Uterus (tissue), 2 donors: ENCODE results near the gene KCNK1.

ENCODE experiments used
- POLR2A ChIP-seq, 2 donors: fragments of 450-650 bp; IDR thresholded peaks; one replicate each; pipeline ENCODE4 v1.6.1; 2016; ENCODE audit warnings: antibody characterized with exemption in 2 of 2, mild to moderate bottlenecking in 1 of 2, moderate library complexity in 1 of 2
- TF ChIP-seq, protein P1 (sequence below), 4 experiments: fragments of 200-600 bp in 2 of 4; fragments of 450-650 bp in 2 of 4; sonication (generic) in 2 of 4; IDR thresholded peaks; one replicate each; pipeline ENCODE4 v1.5.1; 2016 to 2019; ENCODE audit warnings: antibody characterized with exemption in 4 of 4, mild to moderate bottlenecking in 2 of 4, moderate library complexity in 1 of 4

DNA sequence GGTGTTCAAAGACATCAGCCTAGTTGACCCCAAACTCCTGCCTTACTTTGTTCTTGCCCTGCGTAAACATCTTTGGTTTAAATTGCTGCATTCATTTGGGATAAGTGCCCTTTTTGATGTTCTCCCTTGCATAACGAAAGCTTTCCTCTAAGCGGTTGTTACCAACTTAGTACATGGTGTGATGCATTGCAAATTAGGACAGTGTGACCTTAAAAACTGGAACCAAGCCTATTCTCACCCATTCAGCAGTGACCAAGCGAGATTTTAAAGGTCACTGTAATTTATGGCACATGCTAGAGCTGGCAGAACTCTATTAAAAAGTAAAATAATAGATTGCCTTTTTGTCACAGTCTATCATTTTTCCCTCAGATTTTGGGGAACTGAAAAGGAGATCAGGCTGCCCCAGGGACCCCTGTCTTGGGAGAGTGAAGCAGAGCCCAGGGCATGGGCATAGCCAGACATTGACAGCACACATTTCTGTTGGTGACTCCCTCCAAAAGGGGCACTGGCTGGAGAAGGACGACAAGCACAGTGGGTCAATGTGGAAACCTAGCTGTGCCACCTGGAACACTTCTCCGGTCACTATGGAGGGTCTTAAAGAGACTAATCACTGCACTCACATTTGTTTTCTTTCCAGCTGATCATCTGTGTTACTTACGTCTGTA lies 63.9 kb downstream of the KCNK1 start:
- no peak for TF ChIP-seq POLR2A (IDR thresholded peaks at IDR 0.05)
- TF ChIP-seq, protein P1, sequence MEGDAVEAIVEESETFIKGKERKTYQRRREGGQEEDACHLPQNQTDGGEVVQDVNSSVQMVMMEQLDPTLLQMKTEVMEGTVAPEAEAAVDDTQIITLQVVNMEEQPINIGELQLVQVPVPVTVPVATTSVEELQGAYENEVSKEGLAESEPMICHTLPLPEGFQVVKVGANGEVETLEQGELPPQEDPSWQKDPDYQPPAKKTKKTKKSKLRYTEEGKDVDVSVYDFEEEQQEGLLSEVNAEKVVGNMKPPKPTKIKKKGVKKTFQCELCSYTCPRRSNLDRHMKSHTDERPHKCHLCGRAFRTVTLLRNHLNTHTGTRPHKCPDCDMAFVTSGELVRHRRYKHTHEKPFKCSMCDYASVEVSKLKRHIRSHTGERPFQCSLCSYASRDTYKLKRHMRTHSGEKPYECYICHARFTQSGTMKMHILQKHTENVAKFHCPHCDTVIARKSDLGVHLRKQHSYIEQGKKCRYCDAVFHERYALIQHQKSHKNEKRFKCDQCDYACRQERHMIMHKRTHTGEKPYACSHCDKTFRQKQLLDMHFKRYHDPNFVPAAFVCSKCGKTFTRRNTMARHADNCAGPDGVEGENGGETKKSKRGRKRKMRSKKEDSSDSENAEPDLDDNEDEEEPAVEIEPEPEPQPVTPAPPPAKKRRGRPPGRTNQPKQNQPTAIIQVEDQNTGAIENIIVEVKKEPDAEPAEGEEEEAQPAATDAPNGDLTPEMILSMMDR (IDR thresholded peaks at IDR 0.05) = no peak
